HL-60 (cell line): Measurements from ENCODE around the gene ALMS1.

Experiments
- DNase-seq, 2 experiments: peaks; one replicate each; pipeline ENCODE4 v3.0.0-alpha.2; 2010 to 2020; ENCODE audit warnings: low read depth in 1 of 2, low spot score in 1 of 2
- H3K27ac ChIP-seq: fragments of 250-450 bp; sonication (Bioruptor Pico); replicated peaks from 2 replicates; pipeline ENCODE4 v1.5.1; 2020; ENCODE audit warnings: mild to moderate bottlenecking, moderate library complexity
- H3K27me3 ChIP-seq: fragments of 250-450 bp; sonication (Bioruptor Pico); 2 replicates; pipeline ENCODE4 v1.5.1; 2021; ENCODE audit warnings: mild to moderate bottlenecking, moderate library complexity; ENCODE audit not compliant: insufficient read depth, poor library complexity, severe bottlenecking
- H3K4me3 ChIP-seq: replicated peaks from 2 replicates; pipeline ENCODE4 v1.5.1; 2011; ENCODE audit warnings: mild to moderate bottlenecking, control low read depth, low read length; ENCODE audit not compliant: insufficient read depth
- CTCF ChIP-seq: IDR thresholded peaks from one replicate; pipeline ENCODE4 v1.5.1; 2011; ENCODE audit warnings: low read length, control low read depth, inconsistent platforms; ENCODE audit not compliant: insufficient read depth
- GABPA ChIP-seq: IDR thresholded peaks from 2 replicates; pipeline ENCODE4 v1.6.1; 2012; ENCODE audit warnings: low read depth
- POLR2AphosphoS5 ChIP-seq: IDR thresholded peaks from 2 replicates; pipeline ENCODE4 v1.6.1; 2012; ENCODE audit warnings: low read depth
- REST ChIP-seq: IDR thresholded peaks from 2 replicates; pipeline ENCODE4 v1.6.1; 2012; ENCODE audit warnings: low read depth; ENCODE audit not compliant: insufficient replicate concordance
- SPI1 ChIP-seq: IDR thresholded peaks from 2 replicates; pipeline ENCODE4 v1.6.1; 2012; ENCODE audit warnings: low read depth, mild to moderate bottlenecking, borderline replicate concordance
- long read RNA-seq: library from polyadenylated mRNA; unstranded; transcript quantifications from one replicate; pipeline ENCODE4 v2.0.0, GENCODE V29; 2020

Gene ALMS1
- long read RNA-seq, partial matches to known transcripts, result 2 of 5 reads
- long read RNA-seq, other reads (novel, unspliced or antisense), result 3 of 5 reads

- TF ChIP-seq POLR2AphosphoS5, result peak; percentile 34; the same call in 1 of the 2 replicates
- no peak for TF ChIP-seq CTCF
- Histone ChIP-seq H3K27me3 (no peaks in the 10 kb centered on the region), H3K4me3 (peak within 1 kb of the TSS; percentile 91), H3K27ac (peak within 1 kb of the TSS; percentile 79)
- DNase-seq, result peak; percentile 75 to 88
Observed at GRCh38 chr2:73385504-73386341, at the start of gene ALMS1. ALMS1 (plus strand) TSS chr2:73385836; CDS start chr2:73385869, 33 bp downstream.

- DNase-seq, result no peak
- TF ChIP-seq SPI1 (no peak), GABPA (no peak), REST (no peak), POLR2AphosphoS5 (no peak), CTCF (no peak)
- Histone ChIP-seq H3K27me3 (no peaks in the 10 kb centered on the region), H3K27ac (no peak overlapping the region), H3K4me3 (no peak overlapping the region)
Observed at GRCh38 chr2:73337828-73338227, 47.8 kb upstream of the ALMS1 start.

GRCh38 chr2:73339201-73339600 lies 46.4 kb upstream of the ALMS1 start:
- Histone ChIP-seq H3K27me3 (no peaks in the 10 kb centered on the region), H3K4me3 (no peak overlapping the region), H3K27ac (no peak overlapping the region)
- TF ChIP-seq CTCF, result no peak
- TF ChIP-seq POLR2AphosphoS5, result no peak
- no peak for TF ChIP-seq GABPA
- TF ChIP-seq REST, result no peak
- no peak for TF ChIP-seq SPI1
- no peak for DNase-seq
